AG09309 (cell line): ENCODE results near the gene IL10RB.

Experiments used
- DNase-seq: peaks from one replicate; pipeline ENCODE4 v3.0.0-alpha.2; 2010; ENCODE audit warnings: low read depth
- H3K4me3 ChIP-seq: 2 replicates; pipeline ENCODE4 v1.5.1; 2011; ENCODE audit warnings: mild to moderate bottlenecking, low read depth, low read length, moderate library complexity; ENCODE audit not compliant: control insufficient read depth
- CTCF ChIP-seq: IDR thresholded peaks from 2 replicates; pipeline ENCODE4 v1.5.1; 2011; ENCODE audit warnings: mild to moderate bottlenecking, low read depth, low read length, inconsistent platforms; ENCODE audit not compliant: insufficient read depth, control insufficient read depth; ENCODE audit errors: missing control alignments

IL10RB gene

GRCh38 chr21:33257094-33257803 is 8.9 kb upstream of the IL10RB start:
- TF ChIP-seq CTCF, result no peak
- H3K4me3 ChIP-seq, result no peak overlapping the region
- DNase-seq, result no peak

DNA sequence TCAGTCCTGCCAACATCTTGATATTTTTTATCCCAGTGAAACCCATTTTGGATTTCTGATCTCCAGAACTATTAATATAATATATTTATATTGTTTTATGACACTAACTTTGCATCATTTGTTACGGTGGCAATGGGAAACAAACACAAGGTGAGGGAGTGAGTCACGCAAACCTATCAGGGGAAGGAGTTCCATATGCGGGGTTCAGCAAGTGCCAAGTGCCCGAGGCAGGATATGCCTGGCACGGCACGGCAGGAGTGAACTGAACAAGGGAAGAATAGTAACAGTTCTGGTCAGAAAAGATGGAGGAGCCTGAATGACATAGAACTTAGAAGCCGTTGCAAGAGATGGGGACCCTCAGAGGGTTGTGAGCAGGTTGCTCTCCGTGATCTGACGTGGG is 7.7 kb upstream of the IL10RB start:
- no peak overlapping the region for H3K4me3 ChIP-seq
- DNase-seq, result no peak
- TF ChIP-seq CTCF, result no peak

GRCh38 chr21:33259428-33259827 is 6.7 kb upstream of the IL10RB start:
- no peak overlapping the region for H3K4me3 ChIP-seq
- no peak for DNase-seq
- TF ChIP-seq CTCF, result no peak

GRCh38 chr21:33259995-33260394 is 6.2 kb upstream of the IL10RB start:
- no peak for DNase-seq
- no peak for TF ChIP-seq CTCF
- H3K4me3 ChIP-seq, result no peak overlapping the region

DNA sequence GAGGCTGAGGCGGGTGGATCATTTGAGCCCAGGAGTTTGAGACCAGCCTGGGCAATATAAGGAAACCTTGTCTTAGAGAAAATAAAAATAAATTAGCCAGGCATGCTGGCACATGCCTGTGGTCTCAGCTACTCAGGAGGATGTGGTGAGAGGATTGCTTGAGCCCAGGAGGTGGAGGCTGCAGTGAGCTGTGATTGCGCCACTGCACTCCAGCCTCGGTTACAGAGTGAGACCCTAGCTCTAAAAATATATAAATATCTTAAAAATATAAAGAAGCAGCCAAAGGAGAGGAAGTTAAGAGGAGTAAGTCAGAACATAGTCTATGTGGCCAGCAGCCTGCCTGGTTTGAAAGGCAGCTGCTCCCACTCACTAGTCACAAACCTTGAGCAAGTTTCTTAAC is 4.5 kb upstream of the IL10RB start:
- H3K4me3 ChIP-seq, result no peak overlapping the region
- DNase-seq, result peak; percentile 47
- TF ChIP-seq CTCF, result no peak

- DNase-seq, result no peak
- no peak overlapping the region for H3K4me3 ChIP-seq
- TF ChIP-seq CTCF, result no peak
These were observed 3.2 kb upstream of the IL10RB start for GRCh38 chr21:33262921-33263320.
